DMS153 treated with DMSO at 0.1 percent for 48 hours (cell line): ENCODE results near the gene SPDEF.

Experiments used
- DNase-seq: peaks from one replicate; lab custom pipeline; 2025; ENCODE audit not compliant: unreplicated experiment; lab: John Stamatoyannopoulos, UW

SPDEF gene

DNA sequence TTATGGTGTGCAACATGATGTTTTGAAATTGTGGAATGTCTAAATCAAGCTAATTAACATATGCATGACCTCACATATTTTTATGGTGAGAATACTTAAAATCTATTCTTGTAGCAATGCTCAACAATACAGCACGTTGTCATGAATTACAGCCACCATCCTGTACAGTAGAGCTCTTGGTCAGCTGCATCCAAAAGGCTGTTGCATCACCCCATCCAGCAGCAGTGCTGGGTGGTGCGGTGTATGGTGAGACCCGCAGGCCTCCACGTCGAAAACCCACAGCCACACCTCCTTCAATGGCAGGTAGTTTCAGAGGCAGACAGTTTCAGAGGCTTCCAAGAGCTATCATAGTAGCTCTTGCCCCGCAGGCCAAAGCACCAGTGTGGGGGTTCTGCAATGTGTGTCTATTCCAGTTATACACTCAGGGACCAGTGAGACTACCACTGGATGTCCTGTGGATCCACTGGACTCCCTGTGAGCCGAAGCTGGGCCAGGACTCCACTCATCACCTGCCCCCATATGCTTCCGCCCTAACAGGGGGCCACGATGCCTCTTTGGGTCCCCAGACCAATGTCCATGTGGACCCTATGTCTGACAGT, 66.8 kb downstream of the SPDEF start:
- no peak for DNase-seq
